HG02588 (cell line): ENCODE data around the gene ZFYVE26.
"Not testable (repeated sequence)": the region's sequence is repeated elsewhere in the genome, so short reads cannot be mapped to it uniquely, and the experiment has no call there.

Source experiments
- ATAC-seq: cut with Tn5 transposase; IDR thresholded peaks from one replicate; pipeline ENCODE4 v1.9.1; 2021; ENCODE audit warnings: mild to moderate bottlenecking, moderate library complexity; ENCODE audit not compliant: unreplicated experiment

The ZFYVE26 gene

DNA sequence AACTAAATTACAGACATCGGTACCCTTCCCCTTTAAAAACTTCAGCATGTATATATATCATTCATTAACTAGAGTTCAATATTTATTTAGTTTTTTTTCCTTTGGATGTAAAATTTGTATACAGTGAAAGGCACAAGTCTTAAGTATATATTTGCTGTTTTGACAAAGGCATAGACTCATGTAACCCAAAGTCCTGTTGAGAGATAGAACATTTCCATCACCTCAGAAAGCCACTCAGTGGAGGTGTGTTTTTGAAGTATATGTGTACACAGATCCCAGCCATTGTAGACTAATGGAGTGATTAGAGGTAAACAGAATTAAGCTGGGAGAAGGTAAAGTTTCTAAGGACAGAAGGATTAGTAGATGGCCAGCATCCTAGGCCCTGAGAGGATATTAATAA lies 99.3 kb downstream of the ZFYVE26 start:
- no peak for ATAC-seq

DNA sequence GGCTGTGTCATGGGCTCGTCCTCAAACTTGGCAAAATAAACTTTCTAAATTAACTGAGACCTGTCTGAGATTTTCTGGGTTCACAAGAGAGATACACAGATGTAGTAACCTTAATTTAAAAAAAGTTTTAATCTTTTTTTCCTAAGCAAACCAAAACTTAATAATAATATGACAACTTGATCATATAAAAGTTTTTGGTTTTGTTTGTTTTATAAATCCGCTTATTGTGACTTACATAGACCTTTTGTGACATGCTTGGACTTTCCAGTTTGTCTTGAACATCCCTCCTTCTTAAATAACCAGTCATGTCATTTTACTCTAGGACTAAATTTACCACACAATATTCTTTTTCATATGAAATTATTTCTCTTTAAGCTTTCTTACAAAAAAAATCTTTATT lies 106.2 kb downstream of the ZFYVE26 start:
- no peak for ATAC-seq

DNA sequence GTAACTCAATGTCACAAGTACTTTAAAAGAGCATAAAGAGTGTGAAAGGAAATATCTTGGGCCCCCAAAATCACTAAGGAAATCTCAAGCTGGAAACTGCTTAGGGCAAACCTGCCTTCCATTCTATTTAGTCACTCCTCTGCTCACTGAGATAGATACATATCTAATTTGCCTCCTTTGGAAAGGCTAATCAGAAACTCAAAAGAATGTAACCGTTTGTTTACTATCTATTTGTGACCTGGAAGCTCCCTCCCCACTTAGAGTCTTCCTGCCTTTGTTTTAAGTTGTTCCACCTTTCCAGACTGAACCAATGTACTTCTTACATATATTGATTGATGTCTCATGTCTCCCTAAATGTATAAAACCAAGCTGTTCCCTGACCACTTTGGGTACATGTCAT lies 106.6 kb downstream of the ZFYVE26 start:
- not testable (repeated sequence) for ATAC-seq

DNA sequence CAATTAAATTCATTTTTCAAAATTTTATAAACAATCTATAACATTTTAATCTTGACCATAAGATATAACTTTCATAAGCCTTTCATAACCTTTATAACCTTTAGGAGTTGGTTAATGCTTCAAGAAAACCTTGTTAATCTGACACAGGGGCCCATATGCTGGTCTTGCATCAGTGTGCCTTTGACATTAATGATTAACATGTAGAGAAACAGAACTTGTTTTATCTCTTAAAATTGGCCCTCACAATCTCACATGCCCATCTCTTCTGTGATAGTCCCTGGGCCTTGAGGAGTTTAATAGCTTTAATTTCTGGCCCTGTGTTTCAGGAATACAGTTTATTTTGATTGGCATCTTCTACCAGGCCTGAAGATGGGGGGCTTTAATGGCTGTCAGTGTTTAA lies 107.0 kb downstream of the ZFYVE26 start:
- not testable (repeated sequence) for ATAC-seq

DNA sequence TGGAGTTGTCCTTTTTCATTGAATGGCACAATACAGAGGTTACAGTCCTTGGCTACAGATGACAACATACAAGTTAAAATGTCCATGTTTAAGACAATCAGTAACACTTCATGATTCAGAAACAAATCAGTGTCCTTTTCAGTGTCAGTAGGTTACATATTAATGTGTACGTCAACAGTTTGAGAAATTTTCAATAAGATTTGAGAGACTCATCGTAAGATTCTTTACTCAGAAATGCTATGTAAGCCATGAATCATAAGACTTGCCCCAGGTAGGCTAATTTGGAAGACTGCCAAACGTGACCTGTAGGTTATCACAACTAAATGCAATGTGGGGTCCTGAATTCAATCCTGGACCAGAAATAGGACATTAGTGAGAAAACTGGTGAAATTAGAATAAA lies 111.2 kb downstream of the ZFYVE26 start:
- ATAC-seq, result no peak

DNA sequence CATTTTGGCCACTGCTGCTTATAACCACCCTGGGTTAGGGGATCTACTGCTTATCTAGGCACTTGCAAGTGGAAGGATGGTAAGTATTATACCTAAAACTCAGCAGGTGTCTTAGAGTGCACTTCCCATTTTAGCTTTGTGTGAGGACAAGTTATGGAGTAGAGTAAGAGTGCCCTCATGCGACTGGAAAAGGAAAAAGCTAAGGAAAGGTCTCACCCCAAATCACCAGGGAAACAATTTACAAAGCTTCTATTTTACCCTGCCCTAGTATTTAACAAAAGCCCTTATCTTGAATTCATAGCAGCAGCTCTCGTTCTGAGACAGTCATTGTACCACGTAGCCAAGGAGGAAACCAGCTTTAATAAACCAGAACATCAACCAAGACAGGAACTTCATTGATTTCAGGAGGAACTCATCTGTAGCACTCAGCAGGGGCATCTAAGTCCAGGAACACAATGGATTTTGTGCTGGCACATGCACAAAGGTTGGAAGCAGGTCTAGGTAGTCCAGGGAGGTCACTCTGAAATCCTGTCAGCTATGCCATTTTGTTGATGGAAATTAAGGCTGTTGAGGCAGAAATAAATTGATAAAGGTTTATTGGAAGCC lies 111.8 kb downstream of the ZFYVE26 start:
- no peak for ATAC-seq

DNA sequence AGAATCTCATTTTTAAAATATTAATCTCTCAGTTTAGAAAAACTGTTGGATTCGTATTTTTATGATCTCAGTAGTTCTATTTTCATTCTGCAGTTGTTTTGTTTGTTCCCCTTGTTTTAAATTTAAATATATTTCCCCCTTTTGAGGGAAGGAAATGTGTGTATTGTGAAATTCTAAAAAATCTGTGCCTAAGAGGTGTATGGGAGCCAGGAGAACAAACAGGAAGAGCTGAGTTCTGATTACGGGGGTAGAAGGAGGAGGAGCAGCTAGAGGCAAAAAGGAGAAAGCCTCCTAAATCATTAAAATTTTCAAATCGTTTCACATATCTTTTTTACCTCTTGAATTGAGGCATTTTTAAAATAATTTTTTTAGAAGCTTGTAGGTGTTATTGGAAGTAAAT lies 112.4 kb downstream of the ZFYVE26 start:
- no peak for ATAC-seq

DNA sequence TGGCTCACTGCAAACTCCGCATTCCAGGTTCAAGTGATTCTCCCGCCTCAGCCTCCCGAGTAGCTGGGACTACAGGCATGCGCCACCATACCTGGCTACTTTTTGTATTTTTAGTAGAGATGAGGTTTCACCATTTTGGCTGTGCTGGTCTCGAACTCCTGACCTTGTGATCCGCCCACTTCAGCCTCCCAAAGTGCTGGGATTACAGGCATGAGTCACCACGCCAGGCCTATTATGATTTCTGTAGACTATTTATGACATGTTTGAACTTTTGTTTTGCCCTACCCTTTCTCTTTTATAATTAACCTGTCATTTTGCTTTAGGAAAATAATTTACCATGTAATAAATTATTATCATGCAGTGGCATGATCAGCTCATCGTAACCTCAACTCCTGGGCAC lies 114.9 kb downstream of the ZFYVE26 start, which contains the start of gene RDH12:
Gene RDH12, plus strand, starts transcription at position 395 of the 400 bp plus-strand sequence. CDS start 20,757 bp downstream, outside the sequence.
- not testable (repeated sequence) for ATAC-seq

DNA sequence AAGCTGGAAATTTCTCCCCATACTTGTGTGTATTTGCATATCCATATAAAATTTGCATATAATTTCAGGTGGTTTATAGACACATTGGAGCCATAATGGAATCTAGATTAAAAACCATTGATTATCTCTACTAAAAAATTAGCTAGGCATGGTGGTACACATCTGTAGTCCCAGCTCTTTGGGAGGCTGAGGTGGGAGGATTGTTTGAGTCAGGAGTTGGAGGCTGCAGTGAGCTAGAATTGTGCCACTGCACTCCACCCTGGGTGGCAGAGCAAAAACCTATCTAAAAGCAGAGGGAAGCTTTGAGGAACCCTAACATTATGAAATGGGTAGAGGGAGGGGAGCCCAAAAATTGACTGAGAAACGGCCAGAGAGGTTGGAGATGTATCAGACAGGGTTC lies 118.2 kb downstream of the ZFYVE26 start:
- no peak for ATAC-seq

DNA sequence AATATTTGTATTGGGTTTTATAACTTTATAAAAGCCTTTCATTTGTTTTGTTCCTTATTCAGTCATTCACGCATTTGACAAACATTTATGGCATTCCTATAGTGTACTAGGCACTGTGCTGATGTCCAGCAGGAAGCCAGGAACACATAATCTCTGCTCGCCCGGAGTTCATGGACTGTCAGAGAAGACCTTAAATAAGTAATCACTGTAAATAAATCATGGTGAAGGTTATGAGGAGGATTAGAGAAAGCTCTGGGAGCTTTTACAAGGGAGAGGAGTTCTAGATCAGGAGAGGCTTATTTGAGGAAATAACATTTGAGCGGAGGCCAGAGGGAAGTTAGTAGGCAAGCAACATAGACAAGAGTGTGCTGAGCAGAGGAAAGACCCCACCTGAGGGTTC lies 119.4 kb downstream of the ZFYVE26 start:
- no peak for ATAC-seq
